Panc1 (cell line): Measurements from ENCODE around the gene PLEKHG4.

Source experiments
- CTCF ChIP-seq: fragments of 450-650 bp; IDR thresholded peaks from 2 replicates; pipeline ENCODE4 v1.5.1; 2017; ENCODE audit warnings: mild to moderate bottlenecking
- SIN3A ChIP-seq: IDR thresholded peaks from 2 replicates; pipeline ENCODE4 v1.6.1; 2012; ENCODE audit warnings: low read depth, mild to moderate bottlenecking, low read length, moderate library complexity, borderline replicate concordance; ENCODE audit not compliant: insufficient read depth

- TF ChIP-seq SIN3A: no peak
- TF ChIP-seq CTCF: no peak
Observed at GRCh38 chr16:67256701-67257230, 22.6 kb upstream of the PLEKHG4 start.
